T-helper 1 cell (primary cell): ENCODE measurements around the gene SLC9A8.

ENCODE experiments used
- DNase-seq, 5 donors: peaks; one replicate each; pipeline ENCODE4 v3.0.0-alpha.2; 2012 to 2020

SLC9A8 gene

GRCh38 chr20:49814057-49814694 lies 1.5 kb downstream of the SLC9A8 start:
- no peak for DNase-seq

DNA sequence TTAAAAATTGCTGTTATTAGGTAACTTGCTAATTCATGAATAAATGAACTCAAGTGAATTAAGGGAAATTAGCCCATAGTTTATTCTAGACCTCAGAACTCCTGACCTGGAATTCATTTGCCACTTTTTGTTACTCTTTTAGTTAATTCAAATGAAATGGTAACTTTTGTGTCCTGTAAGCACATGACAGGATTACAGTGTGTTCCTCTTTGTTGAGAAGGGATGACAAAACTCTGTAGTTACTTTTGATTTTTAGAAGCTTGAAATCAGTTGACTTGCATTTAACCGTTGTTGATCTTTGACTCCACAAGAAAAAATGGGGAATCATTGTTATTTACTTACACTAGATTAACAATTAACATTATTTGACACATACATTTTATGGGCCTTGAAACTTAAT lies 6.2 kb downstream of the SLC9A8 start:
- DNase-seq: no peak

GRCh38 chr20:49819702-49820101 lies 7.1 kb downstream of the SLC9A8 start:
- DNase-seq: no peak

GRCh38 chr20:49821381-49821780 lies 8.8 kb downstream of the SLC9A8 start:
- DNase-seq: no peak

GRCh38 chr20:49821870-49822331 lies 9.3 kb downstream of the SLC9A8 start:
- no peak for DNase-seq

GRCh38 chr20:49823152-49823847 lies 10.7 kb downstream of the SLC9A8 start:
- DNase-seq: peak in 2 of 5 donors; percentile 13 to 63

- DNase-seq: no peak
These were observed 11.6 kb downstream of the SLC9A8 start for GRCh38 chr20:49824206-49824605.

DNA sequence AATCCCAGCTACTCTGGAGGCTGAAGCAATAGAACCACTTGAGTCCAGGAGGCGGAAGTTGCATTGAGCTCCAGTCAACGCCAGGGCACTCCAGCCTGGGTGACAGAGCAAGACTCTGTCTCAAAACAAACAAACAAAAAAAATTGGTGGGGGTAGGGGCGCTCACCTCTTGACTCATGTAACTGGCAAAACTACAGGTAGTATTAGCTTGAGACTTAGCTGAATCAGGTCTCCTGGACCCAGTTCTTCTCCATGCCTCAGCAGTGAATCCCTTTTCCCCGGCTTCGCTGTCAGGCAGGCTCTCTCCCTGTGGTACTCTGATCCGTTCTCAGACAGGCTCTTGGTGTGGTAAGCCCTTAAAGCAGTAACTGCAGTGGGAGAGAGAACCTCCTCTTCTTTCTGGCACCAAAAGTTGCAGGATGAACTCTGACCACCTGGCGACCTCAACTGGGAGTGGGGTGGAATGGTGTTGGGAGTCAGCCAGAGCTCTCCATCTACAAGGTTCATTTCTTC lies 12.9 kb downstream of the SLC9A8 start:
- no peak for DNase-seq

DNA sequence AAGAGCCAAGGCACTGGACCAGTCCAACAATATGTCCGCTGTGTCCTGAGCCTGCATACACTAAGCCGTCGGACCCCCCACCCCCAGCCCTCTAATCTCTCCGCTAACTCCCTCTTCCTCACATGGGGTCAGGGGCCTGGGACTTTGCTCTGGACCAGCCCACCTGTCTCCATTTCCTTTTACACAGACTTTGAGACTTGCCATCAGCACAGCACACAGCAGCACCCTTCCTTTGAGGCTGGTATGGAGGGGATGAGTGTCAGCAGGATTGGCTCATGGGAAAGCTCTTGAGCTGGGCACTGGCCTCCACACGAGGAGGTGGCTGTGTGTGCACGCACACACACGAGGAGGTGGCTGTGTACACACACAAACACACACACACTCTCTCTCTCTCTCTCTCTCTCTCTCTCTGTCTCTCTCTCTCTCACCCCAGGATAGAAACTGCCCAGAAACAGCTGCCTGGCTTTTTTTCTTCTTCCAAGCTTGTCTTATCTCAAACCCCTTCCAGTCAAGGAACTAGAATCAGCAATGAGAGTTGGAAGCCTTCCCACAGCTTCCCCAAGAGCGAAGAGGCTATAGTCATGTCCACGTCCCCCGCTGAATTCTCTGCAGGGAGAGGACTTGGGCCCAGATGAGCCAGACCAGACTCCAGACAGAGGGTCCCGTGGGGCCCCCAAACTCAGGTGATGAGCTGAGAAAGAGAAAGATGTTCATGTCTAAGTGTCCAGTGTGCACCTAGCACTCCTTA lies 18.6 kb downstream of the SLC9A8 start:
- no peak for DNase-seq

- DNase-seq: no peak
These were observed 19.4 kb downstream of the SLC9A8 start for GRCh38 chr20:49831770-49832631.

DNA sequence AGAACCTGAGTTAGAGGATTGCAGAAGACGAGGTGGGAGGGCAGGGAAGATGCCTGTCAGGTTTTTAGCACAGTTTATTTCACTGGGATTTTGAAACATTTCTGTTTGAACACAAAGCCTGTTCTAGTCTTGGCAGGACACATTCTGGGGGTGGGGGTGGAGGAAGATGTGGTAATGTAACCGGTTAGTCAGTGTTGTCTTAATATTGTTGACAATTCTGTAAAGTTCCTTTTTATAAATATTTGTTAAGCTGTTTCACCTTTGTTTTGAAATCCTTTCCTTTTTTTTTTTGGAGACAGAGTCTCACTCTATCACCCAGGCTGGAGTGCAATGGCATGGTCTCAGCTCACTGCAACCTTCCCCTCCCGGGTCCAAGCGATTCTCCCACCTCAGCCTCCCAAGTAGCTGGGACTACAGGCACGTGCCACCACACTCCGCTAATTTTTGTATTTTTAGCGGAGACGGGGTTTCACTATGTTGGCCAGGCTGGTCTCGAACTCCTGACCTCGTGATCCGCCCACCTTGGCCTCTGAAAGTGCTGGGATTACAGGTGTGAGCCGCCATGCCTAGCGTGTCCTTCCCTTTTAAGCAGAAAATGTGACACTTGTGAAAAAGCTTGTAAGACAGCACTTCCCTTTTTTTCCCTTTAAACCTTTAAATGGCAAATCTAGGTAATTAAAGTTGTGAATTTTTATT lies 20.2 kb downstream of the SLC9A8 start:
- no peak for DNase-seq

GRCh38 chr20:49833483-49833882 lies 20.9 kb downstream of the SLC9A8 start:
- no peak for DNase-seq

GRCh38 chr20:49835031-49835430 lies 22.4 kb downstream of the SLC9A8 start:
- DNase-seq: no peak

DNA sequence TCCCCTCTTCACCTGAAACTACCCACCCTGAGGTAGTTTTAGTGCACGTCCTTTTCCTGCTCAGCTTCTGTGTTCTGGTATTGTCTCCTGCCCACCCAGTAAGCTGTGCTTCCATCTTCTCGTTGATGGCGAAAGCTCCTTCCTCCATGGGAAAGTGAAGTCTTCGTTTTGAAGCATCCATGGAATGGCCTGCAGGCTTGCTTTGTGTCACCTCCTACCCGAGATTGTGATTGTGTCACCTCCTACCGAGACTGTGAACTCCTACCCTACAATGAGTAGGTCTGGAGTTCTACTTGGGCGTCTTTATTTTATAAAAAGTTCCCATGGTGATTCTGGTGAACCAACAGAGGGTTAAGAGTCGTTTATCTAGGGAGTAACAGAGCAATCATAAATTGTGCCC lies 25.9 kb downstream of the SLC9A8 start:
- DNase-seq: no peak

GRCh38 chr20:49843139-49843538 lies 30.5 kb downstream of the SLC9A8 start:
- DNase-seq: no peak

- no peak for DNase-seq
These were observed 31.2 kb downstream of the SLC9A8 start for GRCh38 chr20:49843770-49844380.

GRCh38 chr20:49845060-49845459 lies 32.4 kb downstream of the SLC9A8 start:
- DNase-seq: no peak

DNA sequence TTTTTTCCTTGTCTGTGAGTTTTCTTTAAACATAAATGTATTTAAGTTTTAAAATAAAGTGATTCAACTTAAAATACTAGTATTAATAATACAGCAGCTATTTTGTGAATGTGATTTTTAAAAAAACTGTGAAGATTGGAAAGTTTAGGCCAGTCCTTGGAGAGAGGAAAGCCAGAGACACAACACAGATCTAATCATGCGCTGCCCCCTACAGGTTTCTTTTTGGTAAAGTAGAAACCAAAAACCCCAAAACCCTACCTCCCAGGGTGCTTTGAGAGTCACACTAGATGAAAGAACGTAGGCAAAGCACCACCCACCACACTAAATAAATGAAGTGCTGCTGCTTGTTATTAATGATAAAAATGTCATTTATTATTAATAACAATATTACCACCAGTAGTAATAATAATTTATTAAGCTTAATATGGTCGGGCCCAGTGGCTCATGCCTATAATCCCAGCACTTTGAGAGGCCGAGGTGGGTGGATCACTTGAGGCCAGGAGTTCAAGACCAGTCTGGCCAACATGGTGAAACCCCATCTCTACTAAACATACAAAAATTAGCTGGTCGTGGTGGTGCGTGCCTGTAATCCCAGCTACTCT lies 33.7 kb downstream of the SLC9A8 start:
- DNase-seq: peak in 4 of 5 donors; percentile 17 to 46 (median 38)

GRCh38 chr20:49850463-49851230 lies 38.0 kb downstream of the SLC9A8 start:
- DNase-seq: peak in 1 of 5 donors; percentile 10

DNA sequence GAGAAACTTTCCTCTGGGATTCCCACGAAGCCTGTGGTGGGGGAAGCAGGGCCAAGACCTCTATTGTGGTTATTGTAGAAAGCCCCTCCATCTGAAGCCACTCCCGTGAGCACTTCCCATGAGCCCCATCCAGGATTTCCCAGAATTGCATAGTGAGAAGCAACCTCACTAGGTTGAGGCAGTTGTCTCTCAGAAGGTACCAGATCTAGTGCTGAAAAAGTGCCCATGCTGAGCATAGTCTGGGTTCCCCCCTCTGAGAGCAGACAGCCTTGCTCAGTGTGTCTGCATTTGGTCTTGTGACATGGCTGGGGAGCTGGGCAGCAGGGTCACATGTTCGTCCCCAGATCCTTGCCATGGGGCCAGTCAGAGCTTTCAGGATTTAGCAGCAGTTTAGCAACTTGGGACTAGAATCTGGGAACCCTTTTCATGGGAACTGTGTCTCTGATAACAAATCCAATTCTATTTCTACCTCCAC lies 38.6 kb downstream of the SLC9A8 start:
- no peak for DNase-seq
